AG09319 (cell line): Measurements from ENCODE around the gene GABRB1.

Source experiments
- DNase-seq: peaks from one replicate; pipeline ENCODE4 v3.0.0-alpha.2; 2010; ENCODE audit warnings: low read depth; ENCODE audit errors: extremely low read depth
- TF ChIP-seq, protein P1 (sequence below): IDR thresholded peaks from 2 replicates; pipeline ENCODE4 v1.5.1; 2011; ENCODE audit warnings: low read depth, mild to moderate bottlenecking, inconsistent platforms, low read length, moderate library complexity

Gene GABRB1

GRCh38 chr4:47203593-47203992 lies 172.2 kb downstream of the GABRB1 start:
- TF ChIP-seq, protein P1, sequence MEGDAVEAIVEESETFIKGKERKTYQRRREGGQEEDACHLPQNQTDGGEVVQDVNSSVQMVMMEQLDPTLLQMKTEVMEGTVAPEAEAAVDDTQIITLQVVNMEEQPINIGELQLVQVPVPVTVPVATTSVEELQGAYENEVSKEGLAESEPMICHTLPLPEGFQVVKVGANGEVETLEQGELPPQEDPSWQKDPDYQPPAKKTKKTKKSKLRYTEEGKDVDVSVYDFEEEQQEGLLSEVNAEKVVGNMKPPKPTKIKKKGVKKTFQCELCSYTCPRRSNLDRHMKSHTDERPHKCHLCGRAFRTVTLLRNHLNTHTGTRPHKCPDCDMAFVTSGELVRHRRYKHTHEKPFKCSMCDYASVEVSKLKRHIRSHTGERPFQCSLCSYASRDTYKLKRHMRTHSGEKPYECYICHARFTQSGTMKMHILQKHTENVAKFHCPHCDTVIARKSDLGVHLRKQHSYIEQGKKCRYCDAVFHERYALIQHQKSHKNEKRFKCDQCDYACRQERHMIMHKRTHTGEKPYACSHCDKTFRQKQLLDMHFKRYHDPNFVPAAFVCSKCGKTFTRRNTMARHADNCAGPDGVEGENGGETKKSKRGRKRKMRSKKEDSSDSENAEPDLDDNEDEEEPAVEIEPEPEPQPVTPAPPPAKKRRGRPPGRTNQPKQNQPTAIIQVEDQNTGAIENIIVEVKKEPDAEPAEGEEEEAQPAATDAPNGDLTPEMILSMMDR, result no peak
- DNase-seq, result no peak

GRCh38 chr4:47207555-47207954 lies 176.2 kb downstream of the GABRB1 start:
- TF ChIP-seq, protein P1, result no peak
- DNase-seq, result no peak

GRCh38 chr4:47209833-47210232 lies 178.5 kb downstream of the GABRB1 start:
- TF ChIP-seq, protein P1, result no peak
- DNase-seq, result no peak

- TF ChIP-seq, protein P1, result no peak
- no peak for DNase-seq
Measured at GRCh38 chr4:47210828-47211227, 179.5 kb downstream of the GABRB1 start.

DNA sequence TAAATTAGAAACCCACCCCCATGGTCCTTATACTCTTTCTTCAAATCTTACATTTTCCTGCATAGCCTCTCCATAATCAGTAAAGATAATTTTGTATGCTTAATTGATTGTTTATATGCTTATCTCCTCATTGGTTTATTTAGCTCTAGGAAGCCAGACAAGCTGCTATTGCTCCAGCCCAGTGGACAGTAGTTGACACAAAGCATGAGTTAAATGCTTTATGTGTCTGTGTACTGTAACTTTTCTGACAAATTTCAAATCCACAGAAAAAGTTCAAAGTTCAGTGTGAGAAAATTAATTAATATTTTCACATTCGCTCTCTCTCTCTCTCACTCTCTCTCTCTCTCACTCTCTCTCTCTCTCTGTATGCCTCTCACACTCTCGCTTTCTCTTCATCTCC lies 181.7 kb downstream of the GABRB1 start:
- TF ChIP-seq, protein P1, result no peak

GRCh38 chr4:47213539-47213938 lies 182.2 kb downstream of the GABRB1 start:
- DNase-seq, result no peak
- TF ChIP-seq, protein P1, result no peak

More for the DNA sequence above, 181.7 kb downstream of the GABRB1 start:
- no peak for DNase-seq

DNA sequence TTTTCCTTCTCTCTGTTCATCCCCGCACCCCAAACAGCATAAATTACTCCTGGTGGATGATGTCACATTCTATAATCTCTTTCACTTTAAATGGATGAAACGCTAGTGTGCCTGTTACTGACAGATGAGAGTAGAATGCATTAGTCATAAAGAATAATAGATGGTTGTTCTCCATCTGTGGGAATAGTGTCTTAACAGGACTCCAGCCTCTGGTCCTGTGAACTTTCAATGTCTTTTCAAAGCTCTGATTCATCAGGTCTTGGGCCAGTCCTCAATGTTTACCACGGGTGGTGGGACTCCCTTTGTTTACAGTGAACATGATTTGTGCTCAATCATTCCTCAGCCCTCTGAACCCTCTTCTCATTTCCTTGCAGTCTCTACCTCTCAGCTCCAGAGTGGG lies 182.6 kb downstream of the GABRB1 start:
- TF ChIP-seq, protein P1, result no peak
- no peak for DNase-seq

GRCh38 chr4:47215759-47216158 lies 184.4 kb downstream of the GABRB1 start:
- TF ChIP-seq, protein P1, result no peak
- no peak for DNase-seq
